Bladder microvascular endothelial cell (primary cell): ENCODE data around the gene TAF11L3. TPM values are rescaled to one million over a fixed set of nuclear protein-coding genes. Genes with fewer than 3 reads are reported as not detected.

Experiments
- total RNA-seq: library from RNA; depleted of rRNA; stranded (reverse); fragments of >200 nt; gene quantifications from 2 replicates; pipeline ENCODE4 v1.2.3, GENCODE V29; 2014

The TAF11L3 gene
- not detected in 2 replicates for total RNA-seq

DNA sequence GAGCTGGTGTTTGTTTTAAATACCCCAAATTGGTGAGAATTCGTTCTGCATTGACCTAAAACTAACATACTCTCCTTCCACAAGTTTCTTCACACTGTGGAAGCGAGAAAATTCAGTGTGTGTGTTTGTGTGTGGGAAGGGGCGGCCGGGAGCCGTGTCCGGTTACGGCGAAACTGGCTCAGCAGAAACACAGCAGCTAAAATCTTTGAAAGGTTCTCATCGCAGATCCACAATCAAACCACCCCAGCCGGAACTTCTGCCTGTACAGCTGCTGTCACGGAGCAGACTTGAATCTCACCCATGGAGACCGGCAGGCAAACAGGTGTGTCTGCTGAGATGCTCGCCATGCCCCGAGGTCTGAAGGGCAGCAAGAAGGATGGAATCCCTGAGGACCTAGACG is at the start of gene TAF11L3:
Gene TAF11L3, plus strand, starts transcription at position 301 of the 400 bp plus-strand sequence.

GRCh38 chr5:17497931-17498330 is 20.2 kb upstream of the TAF11L3 start, which contains the start of gene TAF11L2:
TSS of gene TAF11L2 (plus strand) at chr5:17498231.

DNA sequence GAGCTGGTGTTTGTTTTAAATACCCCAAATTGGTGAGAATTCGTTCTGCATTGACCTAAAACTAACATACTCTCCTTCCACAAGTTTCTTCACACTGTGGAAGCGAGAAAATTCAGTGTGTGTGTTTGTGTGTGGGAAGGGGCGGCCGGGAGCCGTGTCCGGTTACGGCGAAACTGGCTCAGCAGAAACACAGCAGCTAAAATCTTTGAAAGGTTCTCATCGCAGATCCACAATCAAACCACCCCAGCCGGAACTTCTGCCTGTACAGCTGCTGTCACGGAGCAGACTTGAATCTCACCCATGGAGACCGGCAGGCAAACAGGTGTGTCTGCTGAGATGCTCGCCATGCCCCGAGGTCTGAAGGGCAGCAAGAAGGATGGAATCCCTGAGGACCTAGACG is 3.3 kb downstream of the TAF11L3 start, which contains the start of gene TAF11L4:
Gene TAF11L4, plus strand, starts transcription at position 301 of the 400 bp plus-strand sequence.

GRCh38 chr5:17524935-17525334 is 6.8 kb downstream of the TAF11L3 start, which contains the start of gene TAF11L5:
TSS of gene TAF11L5 (plus strand) at chr5:17525235.

DNA sequence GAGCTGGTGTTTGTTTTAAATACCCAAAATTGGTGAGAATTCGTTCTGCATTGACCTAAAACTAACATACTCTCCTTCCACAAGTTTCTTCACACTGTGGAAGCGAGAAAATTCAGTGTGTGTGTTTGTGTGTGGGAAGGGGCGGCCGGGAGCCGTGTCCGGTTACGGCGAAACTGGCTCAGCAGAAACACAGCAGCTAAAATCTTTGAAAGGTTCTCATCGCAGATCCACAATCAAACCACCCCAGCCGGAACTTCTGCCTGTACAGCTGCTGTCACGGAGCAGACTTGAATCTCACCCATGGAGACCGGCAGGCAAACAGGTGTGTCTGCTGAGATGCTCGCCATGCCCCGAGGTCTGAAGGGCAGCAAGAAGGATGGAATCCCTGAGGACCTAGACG is 10.2 kb downstream of the TAF11L3 start, which contains the start of gene TAF11L6:
Gene TAF11L6, plus strand, starts transcription at position 301 of the 400 bp plus-strand sequence.

Other genes with a start within 250 kb of the TAF11L3 start
- not detected in 2 replicates for gene TAF11L2, start 20.1 kb upstream of the TAF11L3 start, total RNA-seq
- gene TAF11L4, start 3.4 kb downstream of the TAF11L3 start, total RNA-seq = not detected in 2 replicates
- gene TAF11L5, start 6.9 kb downstream of the TAF11L3 start, total RNA-seq = not detected in 2 replicates
- not detected in 2 replicates for gene TAF11L6, start 10.3 kb downstream of the TAF11L3 start, total RNA-seq
- not detected in 2 replicates for gene TAF11L7, start 67.4 kb downstream of the TAF11L3 start, total RNA-seq
- gene TAF11L8, start 72.6 kb downstream of the TAF11L3 start, total RNA-seq = not detected in 2 replicates
- gene TAF11L9, start 76.0 kb downstream of the TAF11L3 start, total RNA-seq = not detected in 2 replicates
- gene TAF11L10, start 79.5 kb downstream of the TAF11L3 start, total RNA-seq = not detected in 2 replicates
- not detected in 2 replicates for gene TAF11L11, start 85.8 kb downstream of the TAF11L3 start, total RNA-seq
- not detected in 2 replicates for gene TAF11L12, start 92.0 kb downstream of the TAF11L3 start, total RNA-seq
- not detected in 2 replicates for gene TAF11L13, start 113.7 kb downstream of the TAF11L3 start, total RNA-seq
- gene TAF11L14, start 116.1 kb downstream of the TAF11L3 start, total RNA-seq = not detected in 2 replicates